GM18505 (cell line): ENCODE results near the gene PTPRG.
"Not testable (repeated sequence)": the region's sequence is repeated elsewhere in the genome, so short reads cannot be mapped to it uniquely, and the experiment has no call there.

Experiments
- ATAC-seq: cut with Tn5 transposase; IDR thresholded peaks from one replicate; pipeline ENCODE4 v1.9.1; 2021; ENCODE audit not compliant: unreplicated experiment
- POLR2A ChIP-seq: IDR thresholded peaks from 4 replicates; pipeline ENCODE4 v1.6.1; 2011; ENCODE audit warnings: borderline replicate concordance; ENCODE audit not compliant: insufficient read depth, insufficient read length; ENCODE audit errors: extremely low read depth

PTPRG gene

DNA sequence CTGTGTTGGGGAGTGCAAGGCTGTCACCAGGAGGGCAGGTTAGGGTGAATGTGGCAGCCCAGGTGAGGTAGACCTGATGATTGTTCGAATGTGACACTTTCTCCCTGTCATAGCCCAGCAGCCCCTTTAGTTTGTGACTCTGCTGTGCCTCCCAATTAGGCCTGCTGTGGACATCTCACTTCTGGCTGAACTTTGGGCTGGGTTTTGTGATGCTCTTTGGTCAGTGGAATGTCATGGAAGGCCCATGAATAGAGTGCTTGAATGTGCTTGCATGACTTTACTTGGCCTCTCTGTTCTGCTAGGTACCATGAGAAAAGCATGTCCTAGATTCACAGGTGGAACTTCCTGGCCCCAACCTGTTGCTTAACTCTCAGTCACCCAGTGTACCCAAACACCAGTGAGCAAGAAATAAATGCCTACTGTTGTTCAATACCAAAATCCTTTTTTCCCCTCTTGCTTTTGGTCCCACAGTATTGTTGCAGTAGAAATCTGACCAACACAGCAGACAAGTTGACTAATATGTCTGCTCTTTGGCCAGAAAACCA lies 249.7 kb downstream of the PTPRG start:
- no peak for TF ChIP-seq POLR2A
- ATAC-seq: no peak

DNA sequence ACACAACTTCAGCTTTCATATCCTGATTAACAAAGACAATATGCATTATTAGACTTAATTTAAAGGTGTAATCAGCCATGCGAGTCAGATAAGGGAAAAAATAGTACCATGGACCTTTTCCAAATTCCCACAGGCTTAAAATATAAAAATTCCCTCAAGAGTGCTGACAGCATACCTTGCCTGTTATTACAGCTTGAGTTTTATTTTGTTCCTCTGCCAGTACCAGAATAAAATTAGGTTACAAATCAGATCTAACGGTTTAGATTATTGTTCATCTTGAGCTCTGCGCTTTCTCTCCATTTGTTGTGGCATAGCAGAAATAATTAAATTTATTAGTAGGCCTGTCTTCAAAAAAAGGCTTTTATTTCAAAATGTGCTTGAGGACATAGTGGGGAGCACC lies 250.3 kb downstream of the PTPRG start:
- no peak for ATAC-seq

DNA sequence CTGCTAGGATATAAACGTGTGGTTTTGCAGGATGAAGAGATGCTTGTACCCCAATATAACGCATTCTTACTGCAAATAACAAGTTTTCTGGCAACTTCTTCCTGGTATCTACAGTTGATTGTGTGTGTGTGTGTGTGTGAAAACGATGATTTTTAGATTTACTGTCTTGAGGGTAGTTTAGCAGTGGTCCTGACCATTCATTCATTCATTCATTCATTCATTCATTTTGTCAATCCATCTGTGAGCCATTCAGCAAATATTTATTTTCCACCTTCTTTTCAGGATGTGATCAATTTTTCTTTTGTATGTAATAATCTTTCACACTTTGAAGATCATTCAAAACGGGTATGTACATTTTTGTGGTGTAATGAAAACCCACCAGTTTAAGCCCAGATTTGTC lies 250.7 kb downstream of the PTPRG start:
- no peak for ATAC-seq
- TF ChIP-seq POLR2A: no peak

More for the DNA sequence above, 250.3 kb downstream of the PTPRG start:
- no peak for TF ChIP-seq POLR2A

DNA sequence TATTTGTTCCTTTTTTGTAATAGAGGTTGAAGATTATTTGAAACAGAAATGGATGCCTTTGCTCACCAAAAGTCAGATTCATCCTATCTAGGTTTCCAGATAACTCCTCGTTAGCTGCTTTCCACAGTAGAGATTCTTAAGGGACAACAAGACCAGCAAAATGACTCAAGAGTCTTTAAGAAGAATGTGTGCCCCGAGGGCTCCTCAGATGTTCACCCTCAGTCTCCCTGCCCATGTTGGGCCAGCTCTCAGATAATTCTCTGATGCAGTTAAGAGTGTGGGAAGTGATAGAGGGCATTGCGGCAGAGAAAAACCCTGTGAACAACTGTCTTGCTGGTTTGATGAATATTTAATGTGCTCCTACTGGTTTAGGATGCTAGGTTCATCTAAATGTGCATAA lies 251.1 kb downstream of the PTPRG start:
- ATAC-seq: no peak
- TF ChIP-seq POLR2A: no peak

DNA sequence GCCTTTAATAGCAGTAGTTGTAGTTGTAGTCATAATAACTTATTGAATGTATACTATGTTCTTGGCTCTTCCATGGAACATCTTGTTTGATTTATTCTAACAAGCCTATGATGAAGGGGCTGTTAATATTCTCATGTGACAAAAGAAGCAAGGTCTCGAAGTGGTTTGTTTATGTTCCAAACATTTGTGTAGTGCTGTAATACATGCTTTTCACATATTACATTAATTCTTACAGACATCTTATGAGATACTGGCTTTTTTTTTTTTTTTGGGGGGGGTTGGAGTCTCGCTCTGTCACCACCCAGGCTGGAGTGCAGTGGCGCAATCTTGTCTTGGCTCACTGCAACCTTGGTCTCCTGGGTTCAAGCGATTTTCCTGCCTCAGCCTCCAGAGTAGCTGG lies 252.3 kb downstream of the PTPRG start:
- no peak for TF ChIP-seq POLR2A
- ATAC-seq: no peak

DNA sequence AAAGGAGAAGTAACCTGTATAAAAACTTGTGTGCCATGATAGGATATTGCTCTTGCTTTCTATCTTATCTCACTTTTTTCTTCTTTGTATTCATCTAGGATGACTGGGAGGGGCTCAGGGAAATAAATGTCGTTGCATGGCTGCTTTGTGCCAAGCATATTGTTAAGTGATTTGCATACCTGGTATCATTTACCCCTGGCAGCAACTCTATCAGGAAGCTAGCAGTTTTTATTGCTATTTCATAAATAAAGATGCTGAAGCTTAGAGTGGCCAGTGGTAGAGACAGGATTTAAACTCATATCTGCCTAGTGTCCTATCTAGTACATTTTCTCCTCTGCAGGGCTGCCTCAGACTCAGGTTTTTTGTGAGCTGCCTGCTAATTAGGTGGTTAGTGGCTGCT lies 253.3 kb downstream of the PTPRG start:
- ATAC-seq: no peak
- TF ChIP-seq POLR2A: no peak

DNA sequence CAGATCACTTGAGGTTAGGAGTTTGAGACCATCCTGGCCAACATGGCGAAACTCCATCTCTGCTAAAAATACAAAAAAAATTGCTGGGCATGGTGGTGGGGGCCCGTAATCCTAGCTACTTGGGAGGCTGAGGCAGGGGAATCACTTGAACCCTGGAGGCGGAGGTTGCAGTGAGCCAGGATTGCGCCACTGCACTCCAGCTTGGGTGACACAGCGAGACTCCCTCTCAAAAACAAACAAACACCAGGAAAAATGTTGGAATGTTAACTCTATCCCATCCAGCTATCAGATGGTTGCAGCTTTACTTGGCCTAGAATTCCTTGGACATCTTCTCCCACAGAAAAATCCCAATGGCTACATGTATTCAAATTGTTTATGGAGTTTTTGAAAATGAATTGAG lies 254.9 kb downstream of the PTPRG start:
- ATAC-seq: not testable (repeated sequence)

DNA sequence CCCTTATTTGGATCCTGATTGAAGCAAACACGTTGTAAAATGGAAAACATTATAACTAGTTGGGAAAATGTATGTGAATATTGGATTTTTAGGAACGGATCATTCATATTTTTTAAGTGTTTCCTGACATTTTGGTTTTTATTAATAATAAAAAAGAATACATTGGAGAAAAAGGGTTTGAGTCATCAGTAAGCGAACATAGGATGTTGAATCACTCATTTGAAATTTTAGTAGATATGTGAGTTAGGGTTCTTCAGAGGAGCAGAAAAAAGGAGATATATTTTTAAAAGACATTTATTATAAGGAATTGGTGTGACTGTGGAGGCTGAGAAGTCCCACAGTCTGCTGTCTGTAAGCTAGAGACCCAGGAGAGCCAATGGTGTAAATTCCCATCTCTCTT lies 258.5 kb downstream of the PTPRG start:
- no peak for ATAC-seq
- no peak for TF ChIP-seq POLR2A

DNA sequence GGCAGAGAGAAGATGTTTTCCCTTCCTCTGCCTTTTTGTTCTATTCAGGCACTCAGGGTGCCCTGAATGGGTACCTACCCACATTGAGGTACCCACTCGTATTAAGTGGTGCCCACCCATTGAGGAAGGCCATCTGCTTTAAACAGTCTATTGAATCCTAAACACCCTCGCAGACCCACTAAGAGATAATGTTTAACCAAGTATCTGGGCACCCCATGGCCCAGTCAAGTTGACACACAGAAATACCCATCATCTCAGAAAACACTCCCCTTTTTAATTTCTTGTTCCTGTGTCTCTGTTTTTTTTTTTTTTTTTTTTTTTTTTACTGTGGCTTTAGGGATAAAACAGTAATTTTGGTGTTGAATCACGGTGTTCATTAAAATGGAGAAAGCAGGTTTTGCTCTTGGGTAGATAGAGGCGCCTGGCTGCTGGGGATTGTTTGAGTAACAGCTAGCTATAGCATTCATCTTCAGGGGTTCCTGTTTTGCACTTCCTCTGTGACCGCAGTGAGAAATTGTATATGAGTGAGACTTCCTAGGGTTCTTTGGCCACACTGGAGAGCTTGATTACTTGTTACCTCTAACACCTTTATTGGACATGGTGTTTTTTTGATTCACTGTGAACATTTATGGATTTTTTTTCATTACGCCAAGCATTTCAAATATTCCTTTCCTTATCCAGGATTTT lies 259.1 kb downstream of the PTPRG start:
- TF ChIP-seq POLR2A: no peak
- no peak for ATAC-seq

DNA sequence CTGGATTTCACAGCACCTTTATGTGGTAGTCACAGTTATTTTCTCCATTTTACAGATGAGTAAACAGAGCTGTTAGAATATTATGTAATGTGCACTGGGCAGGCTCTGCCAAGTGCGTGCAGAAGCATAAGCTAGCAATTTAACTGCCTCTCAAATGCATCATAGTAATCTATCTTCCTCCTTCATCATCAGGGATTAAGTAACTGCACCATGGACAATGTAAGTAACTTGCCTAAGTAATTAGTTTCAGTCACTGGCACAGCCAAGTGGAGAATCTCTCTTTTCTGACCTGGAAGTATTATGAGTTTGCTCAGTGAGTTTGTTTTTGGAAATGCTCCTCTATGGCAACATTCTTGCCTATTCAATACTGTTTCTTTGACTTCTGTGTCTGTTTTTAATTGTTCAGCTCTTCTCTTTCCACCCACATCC lies 260.5 kb downstream of the PTPRG start:
- TF ChIP-seq POLR2A: no peak
- no peak for ATAC-seq

DNA sequence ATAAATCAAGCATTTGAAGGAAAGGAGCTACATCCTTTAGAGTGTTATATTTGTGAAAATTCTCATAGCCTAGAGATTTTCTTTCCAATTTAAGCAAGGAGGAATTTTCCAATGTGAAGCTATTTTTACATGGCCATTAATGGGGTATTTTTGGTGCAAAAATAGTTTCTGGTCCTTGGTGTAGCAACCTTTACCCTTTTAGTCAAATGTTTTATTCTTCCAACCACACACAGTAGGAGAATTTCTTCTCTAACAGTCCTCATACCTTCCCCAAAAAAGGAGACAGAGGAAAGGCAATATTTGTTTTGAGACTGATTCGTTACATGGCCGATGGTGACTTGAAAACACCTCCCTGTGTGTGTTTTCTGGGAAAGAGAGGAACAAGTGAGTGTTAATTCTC lies 261.2 kb downstream of the PTPRG start:
- TF ChIP-seq POLR2A: no peak
- ATAC-seq: no peak

DNA sequence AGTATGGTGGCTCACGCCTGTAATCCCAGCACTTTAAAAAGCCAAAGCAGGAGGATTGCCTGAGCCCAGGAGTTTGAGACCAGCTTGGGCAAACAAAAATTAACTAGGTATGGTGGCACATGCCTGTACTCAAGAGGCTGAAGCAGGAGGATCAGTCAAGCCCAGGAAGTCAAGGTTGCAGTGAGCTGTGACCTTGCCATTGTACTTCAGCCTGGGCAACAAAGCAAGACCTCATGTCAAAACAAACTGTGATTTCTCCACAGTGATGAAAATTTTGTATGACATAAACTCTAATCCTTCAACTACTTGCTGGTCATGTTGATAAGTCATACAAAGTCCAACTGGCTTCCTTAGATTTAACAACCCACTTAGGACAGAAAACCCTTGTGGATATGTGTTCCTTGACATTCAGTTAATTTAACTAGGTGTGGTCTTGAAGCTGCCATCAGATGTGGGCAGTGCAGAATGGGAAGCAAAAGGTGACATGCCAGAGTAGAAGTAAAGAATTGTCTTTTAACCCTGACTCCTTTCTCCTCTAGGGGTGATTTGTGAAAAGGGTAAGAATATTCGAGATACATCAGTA lies 263.3 kb downstream of the PTPRG start:
- ATAC-seq: no peak
- TF ChIP-seq POLR2A: no peak

DNA sequence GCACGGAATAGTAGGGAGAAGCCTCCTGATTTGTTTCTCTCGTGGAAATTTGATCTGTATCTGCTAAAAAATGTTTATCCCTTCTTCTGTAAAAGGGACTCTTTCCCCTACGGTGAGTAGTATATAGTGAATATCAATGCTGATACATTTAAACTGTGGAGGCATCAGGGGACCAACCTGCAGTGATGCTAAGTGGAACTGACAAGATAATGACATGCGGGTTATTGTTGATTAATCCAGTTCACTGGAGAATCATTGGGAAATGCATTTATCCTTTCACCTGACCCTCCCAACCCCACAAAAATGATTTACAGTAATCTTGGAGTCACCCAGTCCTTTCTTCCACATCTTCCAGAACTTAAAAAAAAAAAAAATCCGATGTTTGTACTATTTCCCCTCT lies 264.8 kb downstream of the PTPRG start:
- ATAC-seq: no peak
- TF ChIP-seq POLR2A: no peak

DNA sequence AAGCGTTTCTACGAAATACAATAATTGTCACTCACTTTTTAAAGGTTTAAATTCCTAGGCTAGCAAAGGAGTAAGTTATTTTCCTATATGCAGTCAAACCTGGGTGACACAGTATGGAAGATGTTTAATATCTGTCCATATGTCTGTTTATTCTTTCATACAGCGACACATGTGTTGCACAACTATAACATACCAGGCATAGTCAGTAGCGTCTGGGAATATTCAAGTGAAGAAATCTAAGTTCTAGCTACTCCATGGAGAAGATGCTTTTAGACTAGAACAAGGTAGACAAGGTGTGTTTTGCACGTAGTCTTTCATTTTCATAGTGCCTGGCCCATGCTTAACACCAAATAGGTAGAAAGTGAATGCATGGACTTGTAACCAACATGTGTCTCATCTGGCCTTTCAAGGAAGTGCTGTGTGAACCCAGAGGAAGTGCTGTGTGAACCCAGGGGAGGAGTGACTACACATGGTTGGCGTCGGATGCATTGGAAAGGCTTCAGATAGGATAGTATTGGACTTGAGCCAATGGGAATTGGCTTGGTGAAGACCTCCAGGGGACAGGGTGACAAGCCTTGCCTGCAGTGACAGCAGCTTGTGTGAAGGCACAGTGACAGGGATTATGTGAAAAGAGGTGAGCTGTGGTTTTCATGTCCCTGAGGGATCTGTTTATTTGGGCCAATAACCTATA lies 267.0 kb downstream of the PTPRG start:
- ATAC-seq: no peak
- TF ChIP-seq POLR2A: no peak
